ENCODE results near the gene TULP1.

The TULP1 gene

DNA sequence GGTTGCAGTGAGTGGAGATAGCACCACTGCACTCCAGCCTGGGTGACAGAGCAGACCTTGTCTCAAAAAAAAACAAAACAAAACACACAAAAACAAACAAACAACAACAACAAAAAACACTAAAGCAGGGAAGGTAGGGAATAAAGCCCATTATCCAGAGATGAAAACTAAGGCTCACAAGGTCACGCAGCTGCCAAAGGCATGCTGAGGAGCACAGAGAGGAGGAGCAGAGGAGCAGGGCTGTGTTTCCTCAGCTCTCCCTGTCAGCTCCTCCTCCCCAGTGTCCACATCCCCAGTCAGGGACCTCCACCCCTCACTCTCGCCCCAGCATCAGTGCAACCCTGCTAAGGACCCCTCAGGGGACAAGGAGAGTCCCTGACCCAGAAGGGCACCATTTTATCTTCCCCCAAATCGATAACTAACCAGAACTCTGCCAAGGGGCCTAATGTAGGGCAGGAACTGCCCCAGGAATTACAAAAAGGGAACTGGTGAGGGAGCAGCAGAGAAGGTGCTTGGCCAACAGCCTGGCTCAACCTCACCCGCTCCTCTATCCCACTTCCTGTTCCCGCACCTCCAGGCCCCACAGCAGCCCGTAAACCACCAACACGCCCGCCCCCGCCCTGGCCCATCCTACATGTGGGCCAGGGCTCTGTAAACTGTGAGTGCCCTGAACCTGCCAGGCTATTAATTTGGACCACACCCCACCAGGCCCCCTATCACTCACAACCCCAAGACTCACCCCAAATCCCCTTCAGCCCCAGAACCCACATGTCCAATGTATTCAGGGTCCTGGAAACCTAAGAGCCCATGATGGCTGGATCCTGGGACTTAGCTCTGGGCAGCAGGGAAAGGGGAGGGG is 24.8 kb downstream of the TULP1 start:
- peaks cover 12% of the 10 kb centered on the region for H3K27me3 ChIP-seq (ENCODE audit: insufficient read depth, low read length)
- no peaks in the 10 kb centered on the region for H3K36me3 ChIP-seq (ENCODE audit: insufficient read depth, low read length)
- H3K9ac ChIP-seq (ENCODE audit: low read length): no peak overlapping the region
- no peaks in the 10 kb centered on the region for H3K79me2 ChIP-seq (ENCODE audit: insufficient read depth, low read length)
- no peaks in the 10 kb centered on the region for H3F3A ChIP-seq (ENCODE audit: insufficient read depth, low read length)
- no peaks in the 10 kb centered on the region for H4K20me1 ChIP-seq (ENCODE audit: insufficient read depth, low read length)
- TF ChIP-seq, protein P1, sequence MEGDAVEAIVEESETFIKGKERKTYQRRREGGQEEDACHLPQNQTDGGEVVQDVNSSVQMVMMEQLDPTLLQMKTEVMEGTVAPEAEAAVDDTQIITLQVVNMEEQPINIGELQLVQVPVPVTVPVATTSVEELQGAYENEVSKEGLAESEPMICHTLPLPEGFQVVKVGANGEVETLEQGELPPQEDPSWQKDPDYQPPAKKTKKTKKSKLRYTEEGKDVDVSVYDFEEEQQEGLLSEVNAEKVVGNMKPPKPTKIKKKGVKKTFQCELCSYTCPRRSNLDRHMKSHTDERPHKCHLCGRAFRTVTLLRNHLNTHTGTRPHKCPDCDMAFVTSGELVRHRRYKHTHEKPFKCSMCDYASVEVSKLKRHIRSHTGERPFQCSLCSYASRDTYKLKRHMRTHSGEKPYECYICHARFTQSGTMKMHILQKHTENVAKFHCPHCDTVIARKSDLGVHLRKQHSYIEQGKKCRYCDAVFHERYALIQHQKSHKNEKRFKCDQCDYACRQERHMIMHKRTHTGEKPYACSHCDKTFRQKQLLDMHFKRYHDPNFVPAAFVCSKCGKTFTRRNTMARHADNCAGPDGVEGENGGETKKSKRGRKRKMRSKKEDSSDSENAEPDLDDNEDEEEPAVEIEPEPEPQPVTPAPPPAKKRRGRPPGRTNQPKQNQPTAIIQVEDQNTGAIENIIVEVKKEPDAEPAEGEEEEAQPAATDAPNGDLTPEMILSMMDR (IDR thresholded peaks at IDR 0.05; ENCODE audit: low read length): no peak
- no peak for TF ChIP-seq EZH2 (IDR thresholded peaks at IDR 0.05; ENCODE audit: borderline replicate concordance, low read length)
- H3K4me3 ChIP-seq (ENCODE audit: low read depth, low read length, poor library complexity, severe bottlenecking): no peak overlapping the region
- H3K9me2 ChIP-seq (ENCODE audit: low read depth, low read length): no peaks in the 10 kb centered on the region
- H3K27ac ChIP-seq (ENCODE audit: low read depth, low read length, poor library complexity, severe bottlenecking): no peak overlapping the region
- no peak overlapping the region for H3K4me2 ChIP-seq (ENCODE audit: low read length)
- no peaks in the 10 kb centered on the region for H3K4me1 ChIP-seq (ENCODE audit: insufficient read depth, low read length, severe bottlenecking)
- H2AFZ ChIP-seq (ENCODE audit: low read length): no peak overlapping the region
- no peaks in the 10 kb centered on the region for H3K9me3 ChIP-seq (ENCODE audit: low read length)

DNA sequence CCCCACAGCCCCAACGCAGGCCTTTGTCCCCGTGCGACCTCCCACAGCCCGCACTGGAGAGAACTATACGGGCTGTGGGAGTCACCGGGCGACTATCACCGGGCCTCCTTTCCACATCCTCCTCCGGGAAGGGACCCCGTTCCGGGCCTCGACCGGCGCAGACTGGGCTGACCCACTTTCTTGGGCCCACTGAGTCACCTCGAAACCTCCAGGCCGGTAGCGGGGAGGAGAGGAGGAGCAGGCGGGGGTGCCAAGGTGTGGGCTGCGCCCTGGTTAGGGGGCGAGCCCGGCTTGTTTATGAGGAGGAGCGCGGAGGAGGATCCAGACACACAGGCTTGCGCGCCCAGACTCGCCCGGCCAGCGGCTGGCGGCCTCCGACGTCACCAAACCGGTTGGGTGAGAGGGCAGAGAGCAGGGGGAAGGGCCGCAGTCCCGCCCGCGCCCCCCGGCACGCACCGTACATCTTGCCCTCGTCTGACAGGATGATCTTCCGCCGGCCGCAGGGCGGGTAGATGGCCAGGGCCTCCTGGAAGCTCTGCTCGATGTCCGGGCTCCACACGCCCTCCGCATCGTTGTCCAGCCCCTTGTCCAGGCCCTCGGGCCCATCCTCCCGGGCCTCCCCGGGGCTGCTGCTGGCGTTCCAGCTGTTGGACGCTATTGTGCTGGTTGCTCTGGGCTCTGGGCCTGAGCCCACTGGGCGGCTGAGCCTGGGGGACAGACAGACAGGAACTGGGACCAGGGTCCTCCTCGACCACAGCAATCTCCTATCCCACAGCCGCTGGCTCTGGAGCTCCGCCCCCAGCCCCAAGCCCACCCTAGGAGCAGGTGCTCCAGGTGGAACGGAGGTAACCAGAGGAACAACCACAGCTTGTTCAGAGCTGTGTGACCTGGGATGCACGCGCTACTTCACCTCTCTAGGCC is 26.4 kb downstream of the TULP1 start:
- Histone ChIP-seq H3K9me3 (ENCODE audit: low read length) (no peaks in the 10 kb centered on the region), H3K4me1 (ENCODE audit: insufficient read depth, low read length, severe bottlenecking) (no peaks in the 10 kb centered on the region), H3K27ac (ENCODE audit: low read depth, low read length, poor library complexity, severe bottlenecking) (no peak overlapping the region), H3K9me2 (ENCODE audit: low read depth, low read length) (no peaks in the 10 kb centered on the region), H4K20me1 (ENCODE audit: insufficient read depth, low read length) (no peaks in the 10 kb centered on the region), H3K27me3 (ENCODE audit: insufficient read depth, low read length) (peaks cover 4% of the 10 kb centered on the region), H2AFZ (ENCODE audit: low read length) (no peak overlapping the region), H3K9ac (ENCODE audit: low read length) (no peak overlapping the region), H3K4me2 (ENCODE audit: low read length) (no peak overlapping the region), H3K4me3 (ENCODE audit: low read depth, low read length, poor library complexity, severe bottlenecking) (no peak overlapping the region), H3K79me2 (ENCODE audit: insufficient read depth, low read length) (no peaks in the 10 kb centered on the region), H3K36me3 (ENCODE audit: insufficient read depth, low read length) (no peaks in the 10 kb centered on the region), H3F3A (ENCODE audit: insufficient read depth, low read length) (no peaks in the 10 kb centered on the region)
- TF ChIP-seq EZH2 (IDR thresholded peaks at IDR 0.05; ENCODE audit: borderline replicate concordance, low read length): no peak
- TF ChIP-seq, protein P1 (IDR thresholded peaks at IDR 0.05; ENCODE audit: low read length): no peak

GRCh38 chr6:35485402-35485877 is 27.3 kb downstream of the TULP1 start:
- no peaks in the 10 kb centered on the region for H3K79me2 ChIP-seq (ENCODE audit: insufficient read depth, low read length)
- H3K9me3 ChIP-seq (ENCODE audit: low read length): no peaks in the 10 kb centered on the region
- H3K27ac ChIP-seq (ENCODE audit: low read depth, low read length, poor library complexity, severe bottlenecking): no peak overlapping the region
- no peaks in the 10 kb centered on the region for H3K9me2 ChIP-seq (ENCODE audit: low read depth, low read length)
- peaks cover 4% of the 10 kb centered on the region for H3K27me3 ChIP-seq (ENCODE audit: insufficient read depth, low read length)
- no peaks in the 10 kb centered on the region for H3K36me3 ChIP-seq (ENCODE audit: insufficient read depth, low read length)
- H2AFZ ChIP-seq (ENCODE audit: low read length): no peak overlapping the region
- H3F3A ChIP-seq (ENCODE audit: insufficient read depth, low read length): no peaks in the 10 kb centered on the region
- TF ChIP-seq, protein P1 (IDR thresholded peaks at IDR 0.05; ENCODE audit: low read length): no peak
- TF ChIP-seq EZH2 (IDR thresholded peaks at IDR 0.05; ENCODE audit: borderline replicate concordance, low read length): no peak
- H3K4me3 ChIP-seq (ENCODE audit: low read depth, low read length, poor library complexity, severe bottlenecking): no peak overlapping the region
- no peaks in the 10 kb centered on the region for H4K20me1 ChIP-seq (ENCODE audit: insufficient read depth, low read length)
- H3K4me1 ChIP-seq (ENCODE audit: insufficient read depth, low read length, severe bottlenecking): no peaks in the 10 kb centered on the region
- H3K9ac ChIP-seq (ENCODE audit: low read length): no peak overlapping the region
- no peak overlapping the region for H3K4me2 ChIP-seq (ENCODE audit: low read length)
